HEK293 (cell line): ENCODE measurements around the gene EML3.
A peak's percentile ranks its signal among the peaks of the same experiment; 100 is the strongest.

Experiments used
- ATF2 ChIP-seq: fragments of 450-650 bp; formaldehyde crosslinking; IDR thresholded peaks from 2 replicates; pipeline ENCODE4 v1.5.1; 2016; ENCODE audit warnings: missing biosample characterization, missing genetic modification characterization, low read depth
- BCL11B ChIP-seq: fragments of 450-650 bp; formaldehyde crosslinking; IDR thresholded peaks from 2 replicates; pipeline ENCODE4 v1.5.1; 2016; ENCODE audit warnings: low read depth, missing biosample characterization, missing genetic modification characterization
- EGR2 ChIP-seq: fragments of 450-650 bp; formaldehyde crosslinking; IDR thresholded peaks from 2 replicates; pipeline ENCODE4 v1.5.1; 2016; ENCODE audit warnings: low read depth, missing biosample characterization, missing genetic modification characterization
- GFI1B ChIP-seq: fragments of 450-650 bp; formaldehyde crosslinking; IDR thresholded peaks from 2 replicates; pipeline ENCODE4 v1.5.1; 2016; ENCODE audit warnings: missing biosample characterization, missing genetic modification characterization
- GLIS2 ChIP-seq: fragments of 450-650 bp; formaldehyde crosslinking; IDR thresholded peaks from 2 replicates; pipeline ENCODE4 v1.5.1; 2016; ENCODE audit warnings: missing biosample characterization, missing genetic modification characterization
- KLF10 ChIP-seq: fragments of 450-650 bp; IDR thresholded peaks from 2 replicates; pipeline ENCODE4 v1.5.1; 2018; ENCODE audit warnings: missing biosample characterization, mild to moderate bottlenecking, missing genetic modification characterization
- KLF7 ChIP-seq: fragments of 450-650 bp; formaldehyde crosslinking; IDR thresholded peaks from 2 replicates; pipeline ENCODE4 v1.5.1; 2016; ENCODE audit warnings: missing biosample characterization, missing genetic modification characterization, borderline replicate concordance
- SP7 ChIP-seq: fragments of 450-650 bp; formaldehyde crosslinking; IDR thresholded peaks from 2 replicates; pipeline ENCODE4 v1.5.1; 2016; ENCODE audit warnings: missing biosample characterization, missing genetic modification characterization
- YY1 ChIP-seq: fragments of 450-650 bp; formaldehyde crosslinking; IDR thresholded peaks from 2 replicates; pipeline ENCODE4 v1.5.1; 2018; ENCODE audit warnings: missing biosample characterization, missing genetic modification characterization
- ZBTB1 ChIP-seq: fragments of 450-650 bp; formaldehyde crosslinking; IDR thresholded peaks from 2 replicates; pipeline ENCODE4 v1.5.1; 2016; ENCODE audit warnings: missing biosample characterization, missing genetic modification characterization
- ZBTB20 ChIP-seq: fragments of 450-650 bp; formaldehyde crosslinking; IDR thresholded peaks from 2 replicates; pipeline ENCODE4 v1.5.1; 2016; ENCODE audit warnings: missing biosample characterization, missing genetic modification characterization
- ZBTB7A ChIP-seq: fragments of 450-650 bp; formaldehyde crosslinking; IDR thresholded peaks from 2 replicates; pipeline ENCODE4 v1.5.1; 2016; ENCODE audit warnings: low read depth, missing biosample characterization, missing genetic modification characterization
- ZNF174 ChIP-seq: fragments of 450-650 bp; formaldehyde crosslinking; IDR thresholded peaks from 2 replicates; pipeline ENCODE4 v1.5.0; 2017; ENCODE audit warnings: missing biosample characterization, mild to moderate bottlenecking, missing genetic modification characterization
- ZNF19 ChIP-seq: fragments of 450-650 bp; formaldehyde crosslinking; IDR thresholded peaks from 2 replicates; pipeline ENCODE4; 2016; ENCODE audit warnings: missing biosample characterization, missing genetic modification characterization, low read depth
- ZNF239 ChIP-seq: fragments of 450-650 bp; formaldehyde crosslinking; IDR thresholded peaks from 2 replicates; pipeline ENCODE4 v1.5.1; 2016; ENCODE audit warnings: missing biosample characterization, missing genetic modification characterization
- ZNF26 ChIP-seq: fragments of 450-650 bp; formaldehyde crosslinking; IDR thresholded peaks from 2 replicates; pipeline ENCODE4 v1.5.1; 2016; ENCODE audit warnings: missing biosample characterization, missing genetic modification characterization
- ZNF266 ChIP-seq: fragments of 450-650 bp; formaldehyde crosslinking; IDR thresholded peaks from 2 replicates; pipeline ENCODE4 v1.5.1; 2016; ENCODE audit warnings: missing biosample characterization, missing genetic modification characterization, low read depth
- ZNF274 ChIP-seq, 2 experiments: fragments of 200-500 bp in 1 of 2; fragments of 450-650 bp in 1 of 2; sonication (Bioruptor generic) in 1 of 2; formaldehyde crosslinking in 1 of 2; IDR thresholded peaks; 2 replicates each; pipeline versions ENCODE4 v1.5.1 to v1.6.1; 2014 to 2016; ENCODE audit warnings: borderline replicate concordance in 1 of 2, inconsistent platforms in 1 of 2, low read length in 1 of 2, missing biosample characterization in 1 of 2, missing genetic modification characterization in 1 of 2
- ZNF404 ChIP-seq: fragments of 450-650 bp; formaldehyde crosslinking; IDR thresholded peaks from 2 replicates; pipeline ENCODE4 v1.5.1; 2017; ENCODE audit warnings: missing biosample characterization, missing genetic modification characterization
- ZNF513 ChIP-seq: fragments of 450-650 bp; IDR thresholded peaks from 2 replicates; pipeline ENCODE4 v1.5.1; 2018; ENCODE audit warnings: missing biosample characterization, missing genetic modification characterization
- ZNF514 ChIP-seq: fragments of 450-650 bp; formaldehyde crosslinking; IDR thresholded peaks from 2 replicates; pipeline ENCODE4 v1.5.1; 2016; ENCODE audit warnings: missing biosample characterization, missing genetic modification characterization
- ZNF521 ChIP-seq: fragments of 450-650 bp; formaldehyde crosslinking; IDR thresholded peaks from 2 replicates; pipeline ENCODE4 v1.5.1; 2017; ENCODE audit warnings: missing biosample characterization, mild to moderate bottlenecking, missing genetic modification characterization
- ZNF544 ChIP-seq: fragments of 450-650 bp; formaldehyde crosslinking; IDR thresholded peaks from 2 replicates; pipeline ENCODE4 v1.5.0; 2017; ENCODE audit warnings: missing biosample characterization, missing genetic modification characterization
- ZNF548 ChIP-seq: fragments of 450-650 bp; formaldehyde crosslinking; IDR thresholded peaks from 2 replicates; pipeline ENCODE4 v1.5.1; 2016; ENCODE audit warnings: missing biosample characterization, missing genetic modification characterization
- ZNF549 ChIP-seq: fragments of 450-650 bp; IDR thresholded peaks from 2 replicates; pipeline ENCODE4 v1.5.1; 2018; ENCODE audit warnings: missing biosample characterization, missing genetic modification characterization, mild to moderate bottlenecking, inconsistent platforms, moderate library complexity
- ZNF571 ChIP-seq: fragments of 450-650 bp; formaldehyde crosslinking; IDR thresholded peaks from 2 replicates; pipeline ENCODE4 v1.5.0; 2017; ENCODE audit warnings: missing biosample characterization, missing genetic modification characterization
- ZNF621 ChIP-seq: fragments of 450-650 bp; formaldehyde crosslinking; IDR thresholded peaks from 2 replicates; pipeline ENCODE4 v1.5.1; 2017; ENCODE audit warnings: missing biosample characterization, missing genetic modification characterization
- ZNF626 ChIP-seq: fragments of 450-650 bp; sonication (Bioruptor Pico); formaldehyde crosslinking; IDR thresholded peaks from 2 replicates; pipeline ENCODE4 v1.5.1; 2018; ENCODE audit warnings: missing biosample characterization, missing genetic modification characterization, inconsistent platforms
- ZNF658 ChIP-seq: fragments of 450-650 bp; formaldehyde crosslinking; IDR thresholded peaks from 2 replicates; pipeline ENCODE4; 2016; ENCODE audit warnings: missing biosample characterization, missing genetic modification characterization
- ZNF76 ChIP-seq: fragments of 450-650 bp; formaldehyde crosslinking; IDR thresholded peaks from 2 replicates; pipeline ENCODE4; 2016; ENCODE audit warnings: low read depth, missing biosample characterization, missing genetic modification characterization, borderline replicate concordance
- ZNF792 ChIP-seq: fragments of 450-650 bp; formaldehyde crosslinking; IDR thresholded peaks from 2 replicates; pipeline ENCODE4 v1.5.1; 2016; ENCODE audit warnings: missing biosample characterization, missing genetic modification characterization
- TF ChIP-seq, protein P1 (sequence below): fragments of 450-650 bp; formaldehyde crosslinking; IDR thresholded peaks from 2 replicates; pipeline ENCODE4 v1.5.1; 2016; ENCODE audit warnings: missing biosample characterization, missing genetic modification characterization, borderline replicate concordance
- TF ChIP-seq, protein P2 (sequence below): fragments of 450-650 bp; formaldehyde crosslinking; IDR thresholded peaks from 2 replicates; pipeline ENCODE4 v1.5.1; 2016; ENCODE audit warnings: missing biosample characterization, missing genetic modification characterization

EML3 gene

GRCh38 chr11:62599069-62599696 lies 13.4 kb downstream of the EML3 start (continued):
- TF ChIP-seq ZNF274 (IDR thresholded peaks at IDR 0.05; ENCODE audit: low read length): no peak
- TF ChIP-seq ZNF274 (tag by site-specific recombination; IDR thresholded peaks at IDR 0.05; ENCODE audit: borderline replicate concordance): no peak
- TF ChIP-seq EGR2 (tag by site-specific recombination): no peak
- no peak for TF ChIP-seq ZNF514 (tag by site-specific recombination)
- TF ChIP-seq ZNF174 (tag by site-specific recombination): no peak
- no peak for TF ChIP-seq ZNF266 (tag by site-specific recombination)
- no peak for TF ChIP-seq ATF2 (tag by site-specific recombination)
- no peak for TF ChIP-seq ZNF26
- TF ChIP-seq ZNF239: no peak
- TF ChIP-seq, protein P1, sequence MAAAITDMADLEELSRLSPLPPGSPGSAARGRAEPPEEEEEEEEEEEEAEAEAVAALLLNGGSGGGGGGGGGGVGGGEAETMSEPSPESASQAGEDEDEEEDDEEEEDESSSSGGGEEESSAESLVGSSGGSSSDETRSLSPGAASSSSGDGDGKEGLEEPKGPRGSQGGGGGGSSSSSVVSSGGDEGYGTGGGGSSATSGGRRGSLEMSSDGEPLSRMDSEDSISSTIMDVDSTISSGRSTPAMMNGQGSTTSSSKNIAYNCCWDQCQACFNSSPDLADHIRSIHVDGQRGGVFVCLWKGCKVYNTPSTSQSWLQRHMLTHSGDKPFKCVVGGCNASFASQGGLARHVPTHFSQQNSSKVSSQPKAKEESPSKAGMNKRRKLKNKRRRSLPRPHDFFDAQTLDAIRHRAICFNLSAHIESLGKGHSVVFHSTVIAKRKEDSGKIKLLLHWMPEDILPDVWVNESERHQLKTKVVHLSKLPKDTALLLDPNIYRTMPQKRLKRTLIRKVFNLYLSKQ (tag by site-specific recombination): no peak
- TF ChIP-seq ZNF548 (tag by site-specific recombination): no peak
- TF ChIP-seq ZNF521 (tag by site-specific recombination): no peak
- no peak for TF ChIP-seq ZBTB7A (tag by site-specific recombination)
- TF ChIP-seq ZNF544: no peak
- no peak for TF ChIP-seq ZNF549 (tag by site-specific recombination)
- no peak for TF ChIP-seq ZNF571 (tag by site-specific recombination)
- TF ChIP-seq ZBTB1 (tag by site-specific recombination): no peak
- TF ChIP-seq ZNF626: no peak
- no peak for TF ChIP-seq ZNF792
- TF ChIP-seq GFI1B (tag by site-specific recombination): no peak
- TF ChIP-seq YY1 (tag by site-specific recombination): no peak
- TF ChIP-seq BCL11B (tag by site-specific recombination): no peak
- TF ChIP-seq KLF7 (tag by site-specific recombination): no peak; the same call in 1 of the 2 replicates
- no peak for TF ChIP-seq ZNF404 (tag by site-specific recombination)
- no peak for TF ChIP-seq ZNF621
- TF ChIP-seq KLF10 (tag by site-specific recombination): peak; percentile 88; the same call in 1 of the 2 replicates
- TF ChIP-seq SP7: peak; percentile 36; the same call in 1 of the 2 replicates
- TF ChIP-seq ZNF19 (tag by site-specific recombination): no peak
- no peak for TF ChIP-seq GLIS2 (tag by site-specific recombination)
- no peak for TF ChIP-seq ZBTB20 (tag by site-specific recombination)
- no peak for TF ChIP-seq ZNF513
- TF ChIP-seq ZNF76 (tag by site-specific recombination): no peak
- TF ChIP-seq, protein P2, sequence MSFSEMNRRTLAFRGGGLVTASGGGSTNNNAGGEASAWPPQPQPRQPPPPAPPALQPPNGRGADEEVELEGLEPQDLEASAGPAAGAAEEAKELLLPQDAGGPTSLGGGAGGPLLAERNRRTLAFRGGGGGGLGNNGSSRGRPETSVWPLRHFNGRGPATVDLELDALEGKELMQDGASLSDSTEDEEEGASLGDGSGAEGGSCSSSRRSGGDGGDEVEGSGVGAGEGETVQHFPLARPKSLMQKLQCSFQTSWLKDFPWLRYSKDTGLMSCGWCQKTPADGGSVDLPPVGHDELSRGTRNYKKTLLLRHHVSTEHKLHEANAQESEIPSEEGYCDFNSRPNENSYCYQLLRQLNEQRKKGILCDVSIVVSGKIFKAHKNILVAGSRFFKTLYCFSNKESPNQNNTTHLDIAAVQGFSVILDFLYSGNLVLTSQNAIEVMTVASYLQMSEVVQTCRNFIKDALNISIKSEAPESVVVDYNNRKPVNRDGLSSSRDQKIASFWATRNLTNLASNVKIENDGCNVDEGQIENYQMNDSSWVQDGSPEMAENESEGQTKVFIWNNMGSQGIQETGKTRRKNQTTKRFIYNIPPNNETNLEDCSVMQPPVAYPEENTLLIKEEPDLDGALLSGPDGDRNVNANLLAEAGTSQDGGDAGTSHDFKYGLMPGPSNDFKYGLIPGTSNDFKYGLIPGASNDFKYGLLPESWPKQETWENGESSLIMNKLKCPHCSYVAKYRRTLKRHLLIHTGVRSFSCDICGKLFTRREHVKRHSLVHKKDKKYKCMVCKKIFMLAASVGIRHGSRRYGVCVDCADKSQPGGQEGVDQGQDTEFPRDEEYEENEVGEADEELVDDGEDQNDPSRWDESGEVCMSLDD: peak; percentile 81; the same call in 1 of the 2 replicates
- no peak for TF ChIP-seq ZNF658 (tag by site-specific recombination)
